Stimulated activated CD4-positive, alpha-beta T cell treated with anti-CD3 and anti-CD28 coated beads, Interleukin-15, amount 100 ng/mL, for 24 hours (primary cell): ENCODE results near the gene TRIO.
"Not testable (repeated sequence)": the region's sequence is repeated elsewhere in the genome, so short reads cannot be mapped to it uniquely, and the experiment has no call there.

Source experiments
- DNase-seq: peaks from one replicate; pipeline ENCODE4 v3.0.0-alpha.2; 2020

TRIO gene

DNA sequence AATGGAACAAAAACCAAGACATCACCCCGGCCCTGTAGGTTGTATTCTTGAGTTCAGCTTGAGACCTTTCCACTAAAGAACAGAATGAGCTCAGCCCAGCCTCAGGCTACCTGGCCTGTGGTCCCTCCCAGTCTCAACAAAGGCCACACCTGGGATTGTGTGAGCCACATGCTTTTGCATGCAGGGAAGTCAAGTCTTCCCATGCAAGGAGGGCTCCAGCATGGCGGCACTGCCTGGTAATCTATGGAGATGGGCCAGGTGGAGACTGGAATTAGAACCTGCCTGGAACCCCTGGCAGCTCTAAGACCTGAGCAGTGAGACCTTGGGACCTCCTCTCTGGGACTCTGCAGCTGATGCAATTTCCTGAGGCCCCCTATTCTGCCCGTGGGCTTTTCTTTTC, 389.0 kb downstream of the TRIO start:
- DNase-seq: no peak

DNA sequence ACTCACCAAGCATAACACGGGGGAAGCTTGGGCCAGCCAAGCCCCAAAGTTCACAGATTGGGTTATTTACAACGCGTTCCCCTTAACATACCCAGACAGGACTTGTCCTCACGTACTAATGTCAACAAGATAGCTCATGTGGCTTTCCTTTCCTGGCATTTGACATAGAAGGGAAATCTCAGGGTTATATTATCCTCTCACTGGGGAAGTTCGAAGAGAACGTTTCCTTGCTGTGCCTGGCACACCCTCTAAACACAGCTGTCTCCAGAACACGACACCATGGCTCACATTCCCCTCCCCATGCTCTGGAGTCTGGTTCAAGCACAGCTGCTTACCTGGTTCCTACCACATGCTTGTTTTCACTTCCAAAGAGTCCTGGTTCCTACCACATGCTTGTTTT, 391.6 kb downstream of the TRIO start:
- no peak for DNase-seq

DNA sequence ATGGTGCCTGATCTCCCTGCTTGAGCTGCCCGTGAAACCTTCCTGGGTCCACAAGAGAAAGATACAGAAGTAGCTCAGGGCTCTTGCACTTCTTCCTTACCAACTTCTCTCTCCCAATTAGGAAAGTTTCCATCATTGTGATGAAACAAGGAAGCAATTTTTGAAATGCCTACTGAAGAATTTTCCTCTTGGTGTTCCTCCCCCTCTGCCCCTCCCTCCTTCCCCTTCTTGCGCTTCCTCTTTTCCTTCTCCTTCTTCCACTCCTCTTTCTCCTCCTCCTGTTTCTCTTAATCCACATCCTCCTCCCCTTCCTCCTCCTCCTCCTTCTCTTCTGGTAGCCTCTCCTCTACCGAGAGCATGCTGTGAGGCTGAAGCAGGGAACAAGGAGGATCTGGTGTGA, 402.2 kb downstream of the TRIO start:
- DNase-seq: no peak

DNA sequence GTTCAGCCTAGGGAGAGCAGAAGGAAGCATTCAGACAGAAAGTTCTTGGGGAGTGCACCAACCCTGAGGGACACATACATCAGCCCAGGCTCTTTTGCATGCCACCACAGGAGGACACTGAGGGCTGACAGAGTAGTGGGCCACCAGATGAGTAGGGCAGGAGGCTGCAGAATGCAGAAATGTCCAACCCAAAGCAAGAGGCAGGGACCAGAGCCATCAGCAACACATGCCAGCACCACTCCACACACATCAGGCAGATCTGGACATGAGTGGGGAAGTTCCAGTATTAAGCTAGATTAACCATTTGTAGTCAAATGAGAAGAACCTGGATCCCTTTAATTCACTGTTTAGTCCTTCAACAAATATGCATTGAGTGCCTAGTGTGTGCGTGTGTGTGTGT, 402.7 kb downstream of the TRIO start:
- no peak for DNase-seq

DNA sequence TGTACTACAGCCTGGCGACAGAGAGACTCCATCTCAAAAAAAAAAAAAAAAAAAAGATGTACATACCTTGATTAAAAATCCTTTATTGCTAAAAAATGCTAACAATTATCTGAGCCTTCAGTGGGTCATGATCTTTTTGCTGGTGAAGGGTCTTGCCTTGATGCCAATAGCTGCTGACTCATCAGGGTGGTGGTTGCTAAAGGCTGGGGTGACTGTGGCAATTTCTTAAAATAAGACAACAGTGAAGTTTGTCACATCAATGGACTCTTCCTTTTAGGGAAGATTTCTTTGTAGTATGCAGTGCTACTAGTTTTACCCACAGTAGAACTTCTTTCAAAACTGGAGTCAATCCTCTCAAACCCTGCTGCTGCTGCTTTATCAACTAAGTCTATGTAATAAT, 404.5 kb downstream of the TRIO start:
- no peak for DNase-seq

DNA sequence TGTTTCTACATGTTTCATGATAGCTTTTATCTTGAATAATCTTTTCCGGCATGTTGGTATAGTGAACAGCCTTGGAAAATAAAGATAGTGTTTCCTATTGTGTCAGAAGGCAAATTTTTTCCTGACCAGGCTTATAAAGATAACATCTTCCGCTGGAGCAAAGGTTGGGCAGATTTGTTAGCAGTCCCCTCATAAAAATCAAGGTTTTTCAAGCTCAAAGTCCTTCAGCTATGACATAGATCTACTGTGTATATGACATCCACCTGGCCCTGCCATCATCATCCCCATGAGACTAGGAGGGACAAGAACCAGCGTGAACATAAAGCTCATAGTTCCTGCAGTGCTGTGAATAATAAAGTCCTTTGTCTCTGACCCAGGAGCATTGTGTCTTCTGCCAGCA, 408.1 kb downstream of the TRIO start:
- DNase-seq: no peak

DNA sequence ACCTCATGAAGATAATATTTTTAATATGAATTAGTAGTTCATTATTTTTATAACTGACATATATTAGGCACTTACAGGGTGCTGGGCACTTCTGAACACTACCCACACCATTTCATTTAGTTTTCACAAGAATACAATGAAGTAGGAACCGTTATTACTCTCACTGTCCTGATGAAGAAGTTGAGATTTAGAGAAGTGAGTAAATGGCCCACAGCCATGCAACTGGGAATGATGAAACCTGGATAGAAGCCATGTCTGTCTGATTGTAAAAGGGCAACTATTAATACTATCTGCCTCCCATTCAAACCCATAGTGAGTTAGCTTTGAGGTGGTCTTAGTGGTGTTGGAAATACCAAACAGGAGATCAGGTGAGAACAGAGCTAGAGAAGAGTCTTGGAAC, 408.9 kb downstream of the TRIO start:
- DNase-seq: no peak

DNA sequence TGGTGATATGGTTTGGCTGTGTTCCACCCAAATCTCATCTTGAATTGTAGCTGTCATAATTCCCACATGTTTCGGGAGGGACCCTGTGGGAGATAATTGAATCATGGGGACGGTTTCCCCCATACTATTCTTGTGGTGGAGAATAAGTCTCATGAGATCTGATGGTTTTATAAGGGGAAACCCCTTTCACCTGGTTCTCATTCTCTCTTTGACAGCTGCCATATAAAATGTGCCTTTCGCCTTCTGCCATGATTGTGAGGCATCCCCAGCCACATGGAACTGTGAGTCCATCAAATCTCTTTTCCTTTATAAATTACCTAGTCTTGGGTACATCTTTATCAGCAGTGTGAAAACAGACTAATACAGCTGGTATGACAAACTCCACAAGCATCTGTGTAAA, 411.1 kb downstream of the TRIO start:
- DNase-seq: not testable (repeated sequence)

DNA sequence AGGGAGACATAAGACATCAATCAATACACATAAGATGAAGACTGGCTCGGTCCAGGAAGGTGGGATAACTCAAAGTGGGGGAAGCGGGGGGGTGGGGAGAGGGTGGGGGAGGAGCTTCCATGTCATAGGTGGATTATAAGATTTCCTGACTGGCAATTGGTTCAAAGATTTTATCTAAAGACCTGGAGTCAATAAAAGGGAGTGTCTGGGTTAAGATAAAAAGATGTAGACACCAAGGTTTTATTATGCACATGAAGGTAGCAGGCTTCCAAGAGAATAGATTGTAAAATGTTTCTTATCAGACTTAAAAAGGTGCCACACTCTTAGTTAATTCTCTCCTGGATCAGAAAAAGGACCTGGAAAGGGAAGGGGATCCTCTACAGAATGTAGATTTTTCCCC, 412.9 kb downstream of the TRIO start:
- DNase-seq: no peak

DNA sequence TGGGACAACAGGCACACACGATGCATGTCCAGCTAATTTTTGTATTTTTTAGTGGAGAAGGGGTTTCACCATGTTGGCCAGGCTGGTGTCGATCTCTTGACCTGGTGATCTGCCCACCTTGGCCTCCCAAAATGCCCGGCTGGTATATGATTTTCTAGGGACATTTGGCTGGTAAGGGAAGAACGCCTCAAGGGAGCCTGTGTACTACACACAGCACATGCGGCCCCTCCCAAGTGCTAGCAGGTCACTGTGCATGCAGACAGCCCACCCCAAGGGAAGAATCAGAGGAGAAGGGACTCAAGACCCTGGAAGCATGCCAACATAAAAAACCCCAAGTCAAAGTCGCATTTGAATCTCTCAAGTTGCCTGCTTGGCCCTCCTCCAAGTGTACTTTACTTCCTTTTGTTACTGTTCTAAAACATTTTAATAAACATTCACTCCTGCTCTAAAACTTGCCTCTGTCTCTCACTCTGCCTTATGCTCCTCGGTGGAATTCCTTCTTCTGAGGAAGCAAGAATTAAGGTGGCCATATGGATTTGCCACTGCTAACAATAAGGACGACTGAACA, 414.1 kb downstream of the TRIO start:
- DNase-seq: no peak

DNA sequence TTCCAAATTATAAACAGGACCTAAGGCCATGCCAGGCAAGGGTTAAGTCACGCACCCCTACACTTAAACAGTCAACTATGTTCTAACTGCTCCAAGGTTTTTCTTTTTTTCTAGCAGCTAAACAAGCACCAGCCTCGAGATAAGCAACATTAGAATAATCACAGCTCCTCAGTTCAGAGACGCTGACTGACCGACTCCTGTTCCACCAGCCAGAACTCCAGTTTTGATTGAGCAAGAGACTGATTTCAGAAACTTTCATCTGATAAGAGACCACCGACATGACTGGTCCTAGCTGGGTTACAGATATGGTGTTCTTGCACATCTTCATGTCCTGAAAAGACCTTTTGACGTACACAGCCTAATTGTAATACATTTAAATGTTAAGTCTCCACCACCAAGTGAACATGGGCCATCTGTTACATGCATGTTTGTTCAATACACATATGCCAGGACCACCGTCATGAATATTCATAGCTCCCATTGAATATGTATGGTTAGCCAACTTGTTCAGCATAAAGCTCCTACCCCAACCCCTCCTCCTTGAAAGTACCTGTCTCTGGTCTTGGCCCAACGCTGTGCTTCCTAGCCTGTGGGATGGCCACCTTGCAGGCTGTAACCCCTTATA, 414.8 kb downstream of the TRIO start:
- no peak for DNase-seq
